NCI-H82 (cell line): ENCODE results near the gene JAKMIP1.
A peak's percentile ranks its signal among the peaks of the same experiment; 100 is the strongest.

Source experiments
- DNase-seq: peaks from one replicate; lab custom pipeline; 2025; lab: John Stamatoyannopoulos, UW

Gene JAKMIP1

DNA sequence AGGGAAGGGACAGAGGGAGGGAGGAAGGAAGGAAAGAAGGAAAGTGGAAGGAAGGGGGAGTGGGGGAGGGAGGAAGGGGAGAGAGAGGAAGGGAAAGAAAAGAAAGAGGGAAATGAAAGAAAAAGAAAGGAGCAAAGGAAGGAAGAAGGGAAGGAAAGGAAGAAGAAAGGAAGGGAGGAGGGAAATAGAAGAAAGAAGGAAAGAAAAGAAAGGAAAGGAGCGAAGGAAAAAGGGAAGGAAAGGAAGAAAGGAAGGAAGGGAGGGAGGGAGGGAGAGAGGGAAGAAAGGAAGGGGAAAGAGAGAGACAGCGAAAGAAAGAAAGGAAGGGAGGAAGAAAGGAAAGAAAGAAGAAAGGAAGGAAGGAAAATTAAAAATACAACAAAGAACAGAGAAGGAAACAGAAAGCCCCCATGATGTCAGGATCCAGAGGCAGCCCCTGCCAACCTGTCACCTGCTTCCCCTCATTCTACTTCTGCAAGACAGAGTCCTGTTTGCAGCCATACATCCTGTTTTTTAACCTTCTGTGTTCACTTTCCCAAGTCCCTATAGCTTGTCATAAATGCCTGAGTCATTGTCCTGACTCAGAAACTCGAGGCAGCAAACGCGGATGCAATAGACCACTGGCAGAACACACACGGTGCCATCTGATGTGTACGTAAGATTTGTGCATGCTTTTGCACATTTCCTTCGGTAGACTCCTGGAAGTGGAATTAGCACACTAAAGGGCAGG is 105.2 kb downstream of the JAKMIP1 start:
- DNase-seq: no peak

- no peak for DNase-seq
Measured at GRCh38 chr4:6093671-6094070, 106.7 kb downstream of the JAKMIP1 start.

- DNase-seq: no peak
Measured at GRCh38 chr4:6092971-6093370, 107.4 kb downstream of the JAKMIP1 start.

- no peak for DNase-seq
Measured at GRCh38 chr4:6092131-6092530, 108.2 kb downstream of the JAKMIP1 start.

DNA sequence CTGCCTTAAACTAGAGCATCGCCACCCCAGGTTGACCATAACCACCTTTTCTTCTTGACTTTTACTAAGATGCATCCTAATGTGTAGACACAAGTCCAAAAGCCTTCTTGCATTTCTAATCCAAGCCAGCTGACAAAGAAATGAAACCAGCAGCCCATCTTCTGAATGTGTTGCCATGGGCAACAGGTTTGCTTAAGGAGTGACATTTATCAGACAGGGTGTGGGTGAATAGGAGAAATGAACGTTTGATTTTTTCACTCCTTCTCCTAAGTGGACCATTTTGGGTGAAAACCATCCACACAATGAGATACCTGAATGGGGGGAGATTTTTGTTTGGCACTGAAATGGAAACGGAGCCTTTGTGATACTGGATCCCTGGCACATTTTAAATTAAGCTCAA is 109.4 kb downstream of the JAKMIP1 start:
- DNase-seq: no peak

- no peak for DNase-seq
Measured at GRCh38 chr4:6088950-6089349, 111.4 kb downstream of the JAKMIP1 start.

GRCh38 chr4:6087669-6088341 is 112.5 kb downstream of the JAKMIP1 start:
- peak; percentile 60 for DNase-seq

GRCh38 chr4:6086846-6087245 is 113.5 kb downstream of the JAKMIP1 start:
- no peak for DNase-seq

DNA sequence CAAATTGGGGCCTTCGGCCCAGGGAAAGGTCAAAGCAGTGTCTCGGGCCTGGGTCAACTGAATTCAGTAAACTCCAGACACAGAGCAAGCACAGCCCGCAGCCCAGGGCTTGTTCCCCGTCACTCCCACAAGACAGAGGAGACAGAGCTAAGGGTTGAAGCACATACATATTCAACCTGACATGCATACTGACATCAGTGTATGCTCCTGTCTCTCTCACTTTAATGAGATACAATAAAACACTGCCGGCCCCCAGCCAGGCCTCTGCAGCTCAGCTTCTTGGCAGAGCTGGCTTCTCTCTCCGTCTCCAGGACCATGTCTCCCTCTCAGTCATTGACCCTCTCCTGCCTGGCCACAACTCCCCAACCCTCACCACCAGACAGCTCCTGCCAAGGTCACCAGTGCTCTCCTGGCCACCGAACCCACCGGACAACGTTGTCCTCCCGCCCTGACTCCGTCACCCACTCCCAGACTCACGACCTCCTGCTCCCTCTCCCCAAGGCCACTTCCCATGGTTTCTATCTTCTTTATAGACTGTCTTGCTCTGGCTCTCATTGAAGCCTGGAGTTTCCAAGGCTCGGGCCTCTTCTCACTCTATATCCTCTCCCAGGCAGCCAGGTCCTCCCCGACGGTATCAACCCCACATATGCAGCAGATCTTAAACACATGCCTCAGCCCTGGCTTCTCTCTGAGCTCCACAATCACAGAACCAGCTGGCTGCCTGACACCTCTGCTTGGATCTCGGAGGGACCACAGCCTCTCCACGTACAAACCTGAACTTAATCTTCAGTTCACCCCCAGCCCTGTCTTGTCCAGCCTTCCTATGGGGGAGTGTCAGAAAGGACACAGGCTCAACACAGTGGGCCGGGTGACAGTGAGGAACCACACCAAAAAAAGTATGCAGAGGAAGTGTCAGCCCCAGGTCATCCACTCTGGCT is 114.4 kb downstream of the JAKMIP1 start:
- no peak for DNase-seq

- DNase-seq: no peak
Measured at GRCh38 chr4:6085028-6085690, 115.2 kb downstream of the JAKMIP1 start.

DNA sequence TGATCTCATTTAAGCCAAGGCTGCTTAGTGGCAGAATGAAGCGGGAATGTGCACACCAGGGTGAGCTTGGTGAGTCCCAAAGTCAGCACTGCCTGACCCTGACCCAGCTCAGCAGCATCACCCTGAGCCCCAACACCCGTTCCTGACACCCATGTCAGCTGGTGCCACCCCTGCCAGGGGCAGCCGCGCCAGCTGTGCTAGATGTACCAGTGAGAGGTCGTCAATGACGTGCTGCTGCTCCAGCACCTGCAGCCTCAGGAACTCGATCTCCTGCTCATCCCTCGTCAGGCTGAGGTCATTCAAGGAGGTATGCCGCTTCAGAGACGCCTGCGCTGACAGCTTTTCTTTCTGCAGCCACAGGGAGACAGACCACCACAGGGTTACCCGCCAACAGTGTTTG is 120.4 kb downstream of the JAKMIP1 start:
- DNase-seq: no peak

- DNase-seq: no peak
Measured at GRCh38 chr4:6078560-6078959, 121.8 kb downstream of the JAKMIP1 start.

DNA sequence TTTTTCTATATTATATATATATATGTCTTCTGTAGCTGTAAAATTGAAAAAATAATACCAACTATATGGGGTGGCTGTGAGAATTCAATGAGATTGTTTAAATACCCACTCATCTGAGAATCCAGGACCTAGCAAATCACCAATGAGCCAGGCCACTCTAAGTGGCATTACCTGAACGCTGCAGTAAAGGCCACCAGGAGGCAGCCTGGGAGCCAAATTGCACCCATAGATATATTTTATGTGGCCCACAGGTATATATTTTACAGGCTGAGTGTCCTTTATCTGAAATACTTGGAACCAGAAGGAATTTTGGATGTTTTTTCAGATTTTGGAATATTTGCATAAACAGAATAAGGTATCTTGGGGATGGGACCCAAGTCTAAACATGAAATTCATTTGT is 124.0 kb downstream of the JAKMIP1 start:
- DNase-seq: peak; percentile 10

- no peak for DNase-seq
Measured at GRCh38 chr4:6074758-6075157, 125.6 kb downstream of the JAKMIP1 start.

DNA sequence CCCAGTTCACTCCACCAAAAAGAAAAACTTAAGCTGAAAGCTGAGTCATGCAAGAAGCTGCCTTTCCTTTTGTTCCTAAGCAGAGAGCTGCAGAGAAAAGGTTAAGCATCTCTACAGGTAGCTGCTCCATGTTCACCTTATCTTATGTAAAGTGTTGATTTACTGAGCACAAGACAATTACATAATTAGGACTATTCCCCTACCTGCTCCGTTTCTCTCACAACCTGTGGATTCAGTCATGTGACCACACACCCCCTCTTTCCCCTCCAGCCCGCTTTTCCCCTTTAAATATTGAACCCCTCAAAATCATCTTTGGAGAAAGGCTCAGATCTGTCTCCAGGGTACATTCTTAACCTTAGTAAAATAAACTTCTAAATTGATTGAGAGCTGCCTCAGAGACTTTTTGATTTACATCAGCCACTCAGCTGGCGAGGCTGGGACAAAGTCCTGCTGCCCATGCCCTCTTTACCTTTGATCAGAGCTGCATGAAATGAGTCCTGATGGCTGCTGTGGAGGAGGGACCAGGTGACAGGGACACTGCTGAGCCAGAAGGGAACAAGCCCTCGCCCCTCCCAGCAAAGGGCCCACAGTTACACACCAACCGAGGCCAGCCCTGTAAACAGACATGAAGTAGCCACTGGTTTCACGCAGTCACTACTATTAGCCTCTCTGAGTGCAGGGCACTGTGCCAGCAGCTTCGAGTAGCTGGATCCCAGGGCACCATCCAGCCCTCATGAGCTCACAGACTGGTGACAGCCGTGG is 128.2 kb downstream of the JAKMIP1 start:
- no peak for DNase-seq

- DNase-seq: no peak
Measured at GRCh38 chr4:6071191-6071958, 129.0 kb downstream of the JAKMIP1 start.

GRCh38 chr4:6069845-6070709 is 130.3 kb downstream of the JAKMIP1 start:
- DNase-seq: no peak

- no peak for DNase-seq
Measured at GRCh38 chr4:6068986-6069385, 131.4 kb downstream of the JAKMIP1 start.

- DNase-seq: no peak
Measured at GRCh38 chr4:6065934-6066590, 134.3 kb downstream of the JAKMIP1 start.
